Nucleus accumbens (tissue), 56 donors: ENCODE data around the gene LAD1.

ENCODE experiments used
- DNase-seq, 56 donors: peaks; one replicate each; lab custom pipeline; 2025; lab: John Stamatoyannopoulos, UW

The LAD1 gene

DNA sequence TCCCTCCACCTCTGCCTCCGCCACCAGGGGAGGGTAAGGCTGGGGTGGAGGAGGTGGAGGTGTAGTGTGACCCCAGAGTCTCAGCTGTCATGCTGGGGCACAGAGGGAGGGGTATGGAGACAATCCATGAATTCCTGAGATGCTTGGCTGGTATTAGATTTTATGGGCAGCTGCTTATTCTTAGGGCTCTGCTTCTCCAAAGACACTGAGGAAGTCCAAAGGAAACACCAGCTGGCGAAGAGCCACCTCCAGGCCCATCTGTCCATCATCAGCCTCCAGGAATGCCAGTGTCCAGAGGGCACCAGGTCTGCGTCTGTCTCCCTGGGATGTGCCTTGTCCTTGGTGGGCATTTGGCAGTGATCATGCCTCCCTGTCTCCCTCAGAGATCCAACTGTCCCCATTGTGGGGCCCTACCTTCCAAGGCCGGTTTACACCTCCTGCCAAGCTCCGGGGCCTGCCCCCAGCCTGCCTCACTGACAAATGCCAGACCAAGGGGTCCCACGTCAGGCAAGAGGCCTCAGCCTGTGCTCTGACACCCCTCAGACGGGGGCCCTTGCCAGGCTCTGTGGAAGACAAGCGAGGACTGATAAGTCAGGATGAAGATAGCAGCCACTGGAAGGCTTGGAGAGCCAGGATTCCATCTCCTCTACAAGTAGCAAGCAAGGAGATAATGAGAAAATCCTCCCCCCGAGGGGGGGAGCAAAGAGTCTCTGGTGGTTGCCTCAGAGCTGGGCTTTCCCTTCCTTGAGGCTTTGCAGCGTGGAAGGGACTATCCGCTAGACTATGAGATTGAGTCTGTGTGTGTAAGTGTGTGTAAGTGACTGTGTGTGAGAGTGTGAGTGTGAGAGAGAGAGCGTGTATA is 20.9 kb upstream of the LAD1 start:
- no peak for DNase-seq

GRCh38 chr1:201419256-201419655 is 20.1 kb upstream of the LAD1 start:
- DNase-seq, result no peak

- no peak for DNase-seq
Measured at GRCh38 chr1:201418461-201418860, 19.3 kb upstream of the LAD1 start.

DNA sequence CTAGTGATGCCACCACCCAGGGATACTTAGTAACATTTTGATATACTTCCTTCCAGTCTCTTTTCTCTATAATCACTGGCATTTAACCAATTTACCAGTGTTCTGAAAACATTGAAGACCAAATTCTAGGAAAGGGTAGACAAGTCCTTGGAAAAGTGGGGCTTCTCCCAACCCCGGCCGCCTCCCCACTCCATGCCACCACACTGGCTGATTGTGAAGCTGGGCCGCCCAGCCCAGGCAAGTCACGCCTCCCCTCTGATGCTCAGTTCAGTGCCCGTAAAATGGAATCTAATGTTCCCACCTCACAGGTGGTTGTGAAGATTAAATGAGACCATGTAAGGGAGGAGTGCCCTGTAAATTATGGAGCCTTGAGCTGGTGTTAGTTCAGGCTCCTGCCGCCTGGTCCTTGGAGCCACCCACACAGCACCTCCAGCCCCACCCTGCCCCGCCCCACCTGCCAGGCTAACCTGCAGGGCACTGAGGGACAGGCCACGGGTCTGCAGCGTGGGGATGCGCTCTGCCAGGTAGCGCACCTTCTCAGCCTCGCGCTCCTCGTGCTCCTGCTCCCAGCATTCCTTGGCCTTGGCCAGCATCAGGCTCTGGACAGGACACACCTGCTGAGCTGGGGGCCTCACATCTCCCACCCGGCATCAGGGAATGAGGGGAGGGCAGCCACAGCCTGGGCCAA is 15.1 kb upstream of the LAD1 start:
- no peak for DNase-seq

DNA sequence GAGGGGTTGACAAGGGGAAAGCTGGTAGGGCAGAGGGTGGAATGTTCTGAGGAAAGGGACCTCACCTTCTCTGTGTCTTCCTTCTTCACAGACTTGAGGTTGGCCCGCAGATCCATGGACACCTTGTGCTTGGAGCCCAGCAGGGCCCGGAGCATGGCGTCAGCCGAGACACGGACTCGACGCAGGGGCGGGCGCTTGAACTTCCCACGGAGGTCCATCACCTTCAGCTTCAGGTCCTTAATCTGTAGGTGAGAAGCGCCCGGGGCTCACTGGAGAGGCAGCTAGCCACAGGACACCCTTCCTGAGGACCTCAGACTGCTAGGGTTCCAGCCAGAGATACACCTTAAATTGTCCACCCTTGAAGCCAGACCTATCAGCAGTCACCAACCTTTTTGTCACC is 12.2 kb upstream of the LAD1 start:
- no peak for DNase-seq

GRCh38 chr1:201409440-201409839 is 10.3 kb upstream of the LAD1 start:
- DNase-seq, result no peak

GRCh38 chr1:201408834-201409200 is 9.7 kb upstream of the LAD1 start:
- DNase-seq, result no peak

DNA sequence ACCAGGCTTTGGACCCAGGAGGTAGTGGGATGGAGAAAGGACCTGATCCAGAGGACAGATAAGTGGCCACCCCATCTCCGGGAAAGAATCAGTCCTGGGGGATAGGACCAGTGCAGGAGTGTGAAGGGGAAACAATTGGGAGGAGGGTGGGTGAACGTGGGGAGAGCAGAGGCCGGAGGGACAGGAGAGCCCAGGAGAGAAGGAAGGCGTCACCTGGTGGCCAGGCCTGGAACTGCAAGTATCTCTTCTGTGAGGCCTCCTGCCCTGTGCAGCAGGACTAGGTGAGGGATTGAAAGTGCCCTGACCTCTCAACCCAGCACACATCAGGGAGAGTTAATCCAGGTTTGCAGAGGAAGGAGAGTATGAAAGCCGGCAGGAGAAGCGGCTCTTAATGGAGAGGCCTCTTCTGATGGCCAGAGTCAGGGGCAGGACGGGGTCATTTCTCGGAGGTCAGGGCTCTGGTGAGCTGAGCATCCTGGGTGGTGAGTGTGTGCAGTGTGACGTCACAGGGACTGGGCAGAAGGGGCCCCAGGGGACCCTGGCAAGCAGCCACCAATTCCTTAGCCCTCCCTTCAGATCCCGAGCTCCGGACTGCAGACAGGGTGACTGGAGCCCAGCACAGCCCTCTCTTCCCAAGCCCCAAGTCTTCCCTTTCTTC is 9.2 kb upstream of the LAD1 start:
- DNase-seq, result peak in 39 of 56 donors; percentile 1 to 73 (median 24)

DNA sequence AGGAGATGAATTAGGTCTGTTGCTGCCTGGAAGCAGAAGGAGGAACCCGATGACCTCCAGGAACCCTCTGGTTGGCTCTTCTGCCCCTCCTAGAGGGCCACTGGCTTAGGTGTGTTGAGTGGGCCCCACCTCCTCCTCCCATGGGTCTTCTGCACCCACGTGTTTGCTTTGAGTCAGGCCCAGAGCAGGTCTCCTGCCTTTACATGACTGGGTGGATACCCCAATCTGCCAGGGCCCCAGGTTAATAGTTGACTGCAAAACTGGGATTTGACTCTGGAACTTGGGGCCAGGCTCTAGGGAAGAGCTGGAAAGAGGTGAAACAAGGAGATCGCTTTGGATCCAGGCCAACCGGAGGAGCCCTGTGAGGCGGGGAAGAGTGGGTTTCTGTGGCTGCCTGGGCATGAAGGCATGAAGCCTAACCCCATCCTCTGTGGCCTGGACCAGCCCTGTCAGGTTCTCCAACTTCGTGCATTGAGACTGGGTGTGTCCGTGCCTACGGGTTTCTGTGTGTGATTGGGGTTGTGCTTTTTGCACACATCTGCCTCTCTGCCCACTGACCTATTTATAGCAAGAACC is 7.8 kb upstream of the LAD1 start:
- no peak for DNase-seq

- no peak for DNase-seq
Measured at GRCh38 chr1:201405484-201405831, 6.3 kb upstream of the LAD1 start.

DNA sequence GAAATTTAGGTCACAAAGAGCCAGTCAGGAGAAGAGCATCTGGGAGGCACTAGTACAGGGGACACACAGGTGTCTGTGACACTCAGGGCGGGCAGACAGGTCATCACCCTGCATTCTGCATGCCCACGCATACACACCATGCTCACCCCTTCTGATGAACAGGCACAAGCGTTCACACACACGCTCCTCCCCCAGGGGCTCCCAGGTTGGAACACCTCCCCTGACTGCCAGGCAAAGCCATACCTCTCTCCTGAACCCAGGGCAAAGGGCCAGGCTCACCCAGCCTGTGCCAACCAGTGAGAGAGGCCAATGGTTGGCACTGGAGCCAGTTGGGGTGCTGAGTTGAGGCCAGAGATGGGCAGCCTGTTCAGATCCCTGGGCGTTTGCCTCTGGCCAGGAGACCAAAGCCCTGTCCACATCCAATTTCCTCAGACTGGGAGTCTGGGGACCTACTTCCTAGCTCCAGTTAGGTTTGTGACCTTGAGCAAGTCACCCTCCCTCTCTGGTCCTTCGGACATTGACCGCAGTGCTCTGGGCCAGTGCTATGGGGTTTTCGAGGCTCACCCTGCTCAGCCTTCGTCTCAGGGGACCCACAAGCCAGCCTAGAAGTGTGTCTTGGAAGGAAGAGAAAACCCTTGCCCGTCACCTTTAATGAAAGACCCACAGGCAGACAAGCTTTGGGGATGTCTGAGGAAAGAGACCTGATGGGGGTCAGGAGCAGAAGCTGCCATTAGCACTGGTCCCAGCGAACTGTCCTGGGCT is 5.8 kb upstream of the LAD1 start:
- DNase-seq, result no peak

DNA sequence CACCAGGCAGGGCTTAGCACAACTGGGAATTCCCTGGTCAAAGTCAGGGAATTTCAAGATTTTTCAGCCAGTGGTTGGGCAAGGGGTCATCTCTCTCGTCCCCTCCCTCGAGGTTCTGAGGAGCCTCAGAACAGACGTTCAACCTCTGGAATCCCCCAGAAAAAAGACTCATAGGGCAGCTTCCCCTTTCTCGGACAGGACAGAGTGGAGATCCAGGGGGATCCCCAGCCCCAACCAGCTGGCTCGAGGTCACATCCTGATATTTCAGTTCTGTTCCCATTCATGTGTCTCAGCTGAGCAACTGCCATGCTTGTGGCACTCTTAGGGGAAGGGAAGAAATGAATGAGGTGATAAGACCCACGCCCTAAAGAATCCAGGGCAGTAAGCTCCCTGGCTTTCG is 4.9 kb upstream of the LAD1 start:
- no peak for DNase-seq

DNA sequence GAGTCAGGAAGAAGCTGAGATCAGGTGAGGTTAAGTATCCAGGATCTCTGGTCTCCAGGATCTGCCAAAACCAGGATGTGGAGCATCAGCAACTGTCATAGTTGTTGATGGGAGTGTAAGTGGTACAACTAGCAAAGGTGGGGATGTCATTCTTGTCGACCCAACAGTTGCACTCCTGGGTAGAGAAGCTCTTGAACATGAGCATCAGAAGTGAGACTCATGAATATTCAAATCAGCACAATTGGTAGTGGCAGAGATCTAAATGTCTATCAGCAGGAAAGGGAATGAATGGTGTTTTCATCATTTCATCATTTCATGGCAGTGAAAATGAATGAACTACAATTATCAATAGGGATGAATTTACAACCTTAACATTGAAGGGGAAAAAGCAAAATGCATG is 4.2 kb upstream of the LAD1 start:
- no peak for DNase-seq

DNA sequence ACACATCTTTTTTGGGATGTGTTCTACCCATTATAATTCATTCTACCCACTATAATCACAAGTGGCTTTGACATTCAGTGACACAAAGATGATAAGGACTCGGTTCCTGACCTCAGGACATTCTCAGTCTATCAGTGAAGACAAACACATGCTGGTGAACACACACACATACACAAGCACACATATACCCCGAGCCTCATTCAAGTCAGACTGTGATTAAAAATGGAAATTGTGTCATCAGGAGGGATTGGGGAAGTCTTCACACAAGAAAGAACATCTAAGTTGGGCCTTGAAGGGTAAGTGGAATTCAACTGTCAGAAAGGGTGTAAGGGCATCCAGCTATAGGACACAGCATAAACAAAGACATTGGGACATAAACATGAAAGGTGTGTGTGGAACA is 2.6 kb upstream of the LAD1 start:
- no peak for DNase-seq

DNA sequence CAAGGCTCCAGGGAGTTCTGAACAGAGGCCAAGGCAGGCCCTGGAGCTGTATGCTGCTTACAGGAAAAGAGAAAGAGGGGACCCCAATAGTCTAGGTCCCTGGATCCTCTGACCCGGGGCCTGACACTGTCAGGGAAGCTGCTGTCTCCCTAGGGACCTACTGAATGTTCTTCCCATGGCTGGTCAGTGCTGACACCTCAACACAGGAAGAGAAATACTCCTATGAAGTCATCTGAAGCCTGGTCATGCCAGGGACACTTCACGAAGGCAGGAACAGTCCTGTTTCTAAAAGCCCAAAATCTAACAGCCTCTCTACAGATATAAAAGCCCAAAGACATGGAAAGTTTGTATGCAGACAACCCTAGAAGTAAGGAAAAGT is 1.7 kb upstream of the LAD1 start:
- no peak for DNase-seq

- DNase-seq, result no peak
Measured at GRCh38 chr1:201400212-201400851, 1.2 kb upstream of the LAD1 start.

DNA sequence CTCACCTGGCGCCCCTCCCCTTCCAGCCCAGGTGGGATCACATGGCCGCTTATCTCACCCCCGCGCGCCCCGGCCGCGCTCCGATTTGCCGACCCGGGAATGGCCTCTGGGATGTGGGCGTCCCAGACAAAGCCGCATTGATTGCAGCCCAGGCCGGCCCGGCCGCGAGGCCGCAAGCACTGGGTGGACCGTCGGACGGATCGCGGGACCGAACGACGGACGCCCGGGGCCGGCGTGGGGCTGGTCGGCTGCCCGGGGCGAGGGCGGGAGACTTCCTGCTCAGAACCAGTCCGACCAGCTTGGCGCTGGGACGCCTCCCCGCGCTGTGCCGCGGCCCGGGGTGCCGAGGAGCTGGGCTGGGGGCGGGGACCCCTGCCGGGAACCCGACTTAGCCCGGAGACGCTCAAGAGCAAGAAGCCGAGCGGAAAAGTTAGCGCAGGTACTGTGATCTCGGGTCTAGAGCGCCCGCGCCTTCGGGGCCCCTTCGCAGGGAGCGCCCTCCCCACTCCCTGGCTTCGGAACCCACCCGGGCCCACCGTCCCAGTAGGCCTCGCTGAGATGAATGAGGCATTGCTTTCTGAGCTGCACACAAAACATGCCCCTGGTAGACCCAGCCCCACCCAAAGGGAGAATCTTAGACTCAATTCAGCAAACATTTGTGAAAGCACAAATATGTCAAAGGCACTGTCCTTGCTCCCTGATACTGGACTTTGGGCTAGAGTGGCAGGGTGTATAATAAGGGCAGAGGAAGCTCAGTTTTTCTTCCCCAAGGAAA is 415 bp upstream of the LAD1 start:
- DNase-seq, result no peak

GRCh38 chr1:201397675-201398074 is 1.4 kb downstream of the LAD1 start:
- no peak for DNase-seq

GRCh38 chr1:201396861-201397464 is 2.2 kb downstream of the LAD1 start:
- DNase-seq, result no peak
